RPMI8226 (cell line): ENCODE results near the gene ZC3H18.

Source experiments
- DNase-seq: peaks from one replicate; pipeline ENCODE4 v3.0.0-alpha.2; 2015

The ZC3H18 gene

DNA sequence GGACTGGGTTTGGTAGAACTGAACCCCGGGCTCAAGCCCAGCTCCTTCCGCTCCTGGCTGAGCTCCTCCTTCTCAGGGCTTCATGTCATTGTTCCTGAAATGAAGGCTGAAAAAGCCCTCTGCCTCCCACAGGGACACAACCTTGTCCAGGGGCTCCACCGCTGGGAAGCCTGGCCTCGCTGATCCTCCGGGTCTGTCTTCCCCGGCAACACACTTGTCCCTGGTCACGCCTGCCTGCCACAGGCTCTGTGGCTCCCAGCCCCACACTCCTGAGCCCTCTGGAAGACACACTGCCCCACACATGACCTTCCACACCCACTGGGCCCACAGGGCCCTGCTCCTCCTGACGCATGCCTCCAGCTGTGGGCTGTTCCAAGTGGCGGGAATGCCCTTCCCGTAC is 18.0 kb upstream of the ZC3H18 start:
- no peak for DNase-seq

DNA sequence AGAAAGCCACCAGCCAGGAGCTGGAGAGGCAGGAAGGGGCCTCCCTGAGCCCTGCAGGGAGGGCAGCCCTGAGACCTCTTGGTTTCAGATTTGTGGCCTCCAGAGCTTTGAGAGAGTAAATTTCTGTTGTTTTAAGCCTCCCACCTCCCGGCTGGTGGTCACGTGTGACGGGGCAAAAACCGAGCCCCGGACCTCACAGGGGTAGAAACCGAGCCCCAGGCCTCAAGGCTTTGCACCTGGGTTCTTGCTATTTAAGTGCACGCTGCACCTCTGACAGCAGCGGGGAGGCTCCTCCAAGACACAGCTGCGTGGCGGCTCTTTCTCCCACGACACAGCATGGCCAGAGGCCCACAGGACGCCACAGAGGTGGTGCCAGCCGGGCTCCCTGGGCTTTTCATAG is 17.4 kb upstream of the ZC3H18 start:
- DNase-seq, result peak; percentile 88

DNA sequence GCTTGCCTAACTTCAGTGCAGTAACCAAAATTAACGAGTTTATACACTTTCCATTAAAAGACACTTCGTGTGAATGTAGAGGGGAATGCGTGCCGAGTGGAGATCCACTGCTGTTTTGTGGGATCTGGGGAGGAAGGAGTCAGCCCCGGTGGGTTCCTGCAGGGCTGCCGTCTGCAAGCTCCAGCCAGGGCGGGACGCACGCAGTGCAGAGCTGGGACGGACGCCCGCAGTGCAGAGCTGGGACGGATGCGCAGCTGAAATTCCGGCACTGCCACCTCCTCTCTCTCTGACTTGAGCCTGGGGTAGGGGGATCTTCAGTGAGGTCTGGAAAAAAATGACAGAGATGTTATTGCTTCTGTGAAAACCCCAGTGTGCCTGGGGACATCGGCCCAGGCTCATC is 16.5 kb upstream of the ZC3H18 start:
- DNase-seq, result no peak

DNA sequence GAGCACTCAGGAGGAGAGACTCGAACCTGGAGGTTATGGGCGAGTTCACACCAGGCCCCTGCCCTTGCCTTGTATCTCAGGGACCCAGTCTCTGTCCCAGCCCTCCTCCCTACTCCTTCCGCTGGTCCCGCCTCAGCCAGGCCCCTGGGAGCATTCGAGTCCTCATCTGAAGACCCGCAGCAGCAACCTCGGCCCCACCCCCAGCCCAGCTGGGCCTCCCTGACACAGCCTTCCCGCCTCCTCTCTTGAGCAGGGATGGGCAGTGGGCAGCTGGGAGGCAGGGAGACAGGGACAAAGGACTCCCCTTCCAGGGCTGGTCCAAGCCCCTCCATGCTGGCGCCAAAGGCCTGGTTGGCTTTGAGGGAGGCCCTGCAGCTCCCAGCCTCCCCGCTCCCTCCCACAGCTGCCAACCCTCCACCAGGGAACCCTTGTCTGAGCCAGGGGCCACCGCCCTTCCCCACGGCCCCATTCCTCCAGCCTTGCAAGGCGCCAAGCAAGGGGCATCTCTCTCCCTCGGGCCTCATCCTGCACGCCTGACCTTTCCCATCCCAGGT is 15.4 kb upstream of the ZC3H18 start:
- DNase-seq, result no peak

DNA sequence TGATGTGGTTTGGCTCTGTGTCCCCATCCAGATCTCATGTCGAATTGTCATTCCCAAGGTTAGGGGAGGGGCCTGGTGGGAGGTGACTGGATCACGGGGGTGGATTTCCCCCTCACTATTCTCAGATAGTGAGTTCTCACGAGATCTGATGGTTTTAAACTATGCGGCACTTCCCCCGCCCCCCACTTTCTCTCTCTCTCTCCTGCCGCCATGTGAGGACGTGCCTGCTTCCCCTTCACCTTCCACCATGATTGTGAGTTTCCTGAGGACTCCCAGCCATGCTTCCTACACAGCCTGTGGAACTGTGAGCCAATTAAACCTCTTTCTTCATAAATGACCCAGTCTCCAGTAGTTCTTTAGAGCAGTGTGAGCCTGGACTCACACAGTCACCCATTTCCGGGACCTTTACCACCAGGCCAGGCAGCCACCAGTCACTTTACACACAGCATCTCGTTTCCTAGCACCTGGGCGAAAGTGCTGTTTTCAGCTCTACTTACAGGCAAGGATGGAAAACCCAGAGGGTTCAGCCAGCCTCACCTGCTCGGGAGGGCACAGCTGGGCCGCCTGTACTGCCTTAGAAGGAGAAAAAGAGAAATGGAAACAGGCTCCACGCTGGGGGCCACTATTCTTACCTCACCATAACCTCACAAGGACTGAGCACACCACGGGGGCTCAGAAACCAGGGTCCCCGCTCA is 13.8 kb upstream of the ZC3H18 start:
- peak; percentile 87 for DNase-seq

DNA sequence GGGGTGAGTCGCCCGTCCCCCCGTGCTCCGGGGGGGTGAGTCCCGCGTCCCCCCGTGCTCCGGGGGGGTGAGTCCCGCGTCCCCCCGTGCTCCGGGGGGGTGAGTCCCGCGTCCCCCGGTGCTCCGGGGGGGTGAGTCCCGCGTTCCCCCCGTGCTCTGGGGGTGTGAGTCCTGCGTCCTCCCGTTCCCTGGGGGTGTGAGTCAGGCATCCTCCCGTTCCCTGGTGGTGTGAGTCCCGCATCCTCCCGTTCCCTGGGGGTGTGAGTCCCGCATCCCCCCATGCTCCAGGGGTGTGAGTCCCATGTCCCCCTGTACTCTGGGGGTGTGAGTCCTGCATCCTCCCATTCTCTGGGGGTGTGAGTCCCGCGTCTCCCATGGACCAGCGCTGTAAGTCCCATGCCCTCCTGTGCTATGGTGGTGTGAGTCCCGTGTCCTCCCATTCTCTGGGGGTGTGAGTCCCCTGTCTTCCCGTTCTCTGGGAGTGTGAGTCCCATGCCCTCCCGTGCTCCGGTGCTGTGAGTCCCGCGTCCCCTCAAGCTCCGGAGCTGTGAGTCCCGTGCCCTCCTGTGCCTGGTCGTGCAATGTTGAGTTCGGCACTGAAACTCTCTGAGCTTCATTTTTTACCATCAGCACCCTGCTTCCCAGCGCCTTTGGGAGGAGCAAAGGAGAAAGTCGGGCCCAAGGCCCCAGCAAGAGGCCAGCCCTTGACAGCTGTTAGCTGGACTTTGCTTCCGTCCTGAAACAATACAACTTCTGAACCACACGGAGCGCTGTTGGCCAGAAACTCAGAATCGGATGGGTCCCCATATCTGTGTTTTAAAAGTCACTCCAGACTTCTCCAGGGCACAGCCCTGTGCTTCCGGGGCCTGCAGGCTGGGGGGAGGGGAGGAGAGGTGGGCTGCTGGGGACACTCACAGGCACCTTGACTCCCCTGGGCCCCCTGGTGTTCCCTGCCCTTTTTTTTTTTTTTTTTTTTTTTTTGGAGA is 11.5 kb upstream of the ZC3H18 start:
- peak; percentile 84 for DNase-seq

DNA sequence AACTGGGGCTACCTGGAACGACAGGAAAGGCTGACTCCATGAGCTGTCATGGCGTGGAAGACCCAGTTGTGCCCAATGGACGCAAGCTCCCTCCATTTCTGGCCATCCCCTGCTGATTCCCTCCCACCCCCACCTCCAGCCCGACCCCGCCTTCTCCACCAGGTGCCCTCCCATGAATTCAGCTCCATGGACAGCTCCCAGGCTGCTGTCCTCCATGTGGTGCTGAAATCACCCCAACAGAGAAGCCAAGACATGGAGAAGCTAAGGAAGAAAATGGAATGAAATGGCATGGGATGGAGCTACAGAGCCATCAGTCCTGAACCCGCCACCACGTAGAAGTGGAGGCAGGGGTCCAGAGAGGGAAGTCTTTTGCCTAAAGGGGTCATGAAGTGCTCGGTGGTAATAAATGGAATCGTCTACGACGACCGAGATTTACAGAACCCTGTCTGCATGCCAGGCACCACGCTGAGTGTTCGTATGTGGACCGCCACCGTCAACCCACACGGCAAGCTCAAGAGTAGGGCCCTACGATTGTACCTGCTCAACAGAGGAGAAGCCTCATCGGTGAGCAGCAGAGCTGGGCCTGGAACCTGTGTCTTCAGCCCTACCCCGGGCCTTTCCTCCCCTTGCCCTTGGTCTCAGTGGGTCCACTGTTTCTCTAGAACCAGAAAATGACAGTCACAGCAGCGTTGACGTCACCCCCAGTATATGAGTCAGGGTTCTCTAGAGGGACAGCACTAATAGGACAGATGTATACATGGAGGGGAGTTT is 9.3 kb upstream of the ZC3H18 start:
- DNase-seq, result peak; percentile 19

DNA sequence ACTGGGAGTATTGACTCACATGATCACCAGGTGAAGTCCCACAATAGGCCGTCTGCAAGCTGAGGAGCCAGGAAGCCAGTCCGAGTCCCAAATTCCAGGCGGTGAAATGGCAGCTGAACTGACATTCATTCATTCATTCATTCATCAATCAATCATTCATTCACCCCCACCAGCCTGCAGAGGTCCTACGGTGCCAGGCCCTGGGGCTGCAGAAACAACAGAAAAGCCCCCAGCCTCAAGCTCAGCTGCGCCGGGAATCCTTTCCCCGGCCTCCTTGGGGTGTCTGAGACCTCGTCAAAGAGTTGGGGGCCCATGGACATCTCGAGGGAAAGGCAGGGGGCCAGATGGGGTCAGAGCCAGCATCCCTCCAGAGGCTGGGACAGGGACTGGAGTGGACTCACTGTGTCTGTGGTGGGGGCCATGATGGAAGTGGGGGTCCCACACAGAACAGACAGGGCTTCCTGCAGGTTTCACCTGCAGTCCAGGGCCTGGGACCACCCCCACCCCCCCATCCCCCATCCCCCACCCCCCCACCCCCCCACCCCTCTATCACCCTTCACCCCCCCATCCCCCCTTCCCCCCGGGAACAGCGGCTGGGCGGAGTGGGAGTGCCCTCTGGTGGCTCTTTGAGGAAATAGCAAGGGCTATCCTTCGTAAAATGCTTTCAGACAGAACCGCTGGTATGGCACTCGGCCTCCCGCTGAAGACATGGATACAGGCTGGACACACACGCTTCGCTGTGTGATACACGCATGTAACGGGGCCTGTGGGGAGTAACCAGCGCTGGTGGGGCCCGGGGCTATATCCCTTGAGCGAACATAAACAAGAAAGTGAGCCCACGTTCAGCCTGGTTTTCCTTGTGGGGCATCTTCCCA is 8.5 kb upstream of the ZC3H18 start:
- DNase-seq, result peak; percentile 43

DNA sequence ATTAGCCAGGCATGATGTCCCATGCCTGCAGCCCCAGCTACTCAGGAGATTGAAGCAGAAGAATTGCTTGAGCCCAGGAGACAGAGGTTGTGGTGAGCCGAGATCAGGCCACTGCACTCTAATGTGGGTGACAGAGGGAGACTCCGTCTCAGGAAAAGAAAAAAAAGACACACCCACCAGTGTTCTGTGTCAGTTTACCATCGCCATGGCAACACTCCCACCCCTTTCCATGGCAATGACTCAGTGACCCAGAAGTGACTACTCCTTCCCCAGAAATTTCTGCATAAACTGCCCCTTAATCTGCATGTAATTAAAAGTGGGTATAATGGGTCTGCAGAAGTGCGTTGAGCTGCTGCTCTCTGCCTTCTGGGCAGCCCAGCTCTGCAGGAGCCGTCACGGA is 4.0 kb upstream of the ZC3H18 start:
- DNase-seq, result no peak

DNA sequence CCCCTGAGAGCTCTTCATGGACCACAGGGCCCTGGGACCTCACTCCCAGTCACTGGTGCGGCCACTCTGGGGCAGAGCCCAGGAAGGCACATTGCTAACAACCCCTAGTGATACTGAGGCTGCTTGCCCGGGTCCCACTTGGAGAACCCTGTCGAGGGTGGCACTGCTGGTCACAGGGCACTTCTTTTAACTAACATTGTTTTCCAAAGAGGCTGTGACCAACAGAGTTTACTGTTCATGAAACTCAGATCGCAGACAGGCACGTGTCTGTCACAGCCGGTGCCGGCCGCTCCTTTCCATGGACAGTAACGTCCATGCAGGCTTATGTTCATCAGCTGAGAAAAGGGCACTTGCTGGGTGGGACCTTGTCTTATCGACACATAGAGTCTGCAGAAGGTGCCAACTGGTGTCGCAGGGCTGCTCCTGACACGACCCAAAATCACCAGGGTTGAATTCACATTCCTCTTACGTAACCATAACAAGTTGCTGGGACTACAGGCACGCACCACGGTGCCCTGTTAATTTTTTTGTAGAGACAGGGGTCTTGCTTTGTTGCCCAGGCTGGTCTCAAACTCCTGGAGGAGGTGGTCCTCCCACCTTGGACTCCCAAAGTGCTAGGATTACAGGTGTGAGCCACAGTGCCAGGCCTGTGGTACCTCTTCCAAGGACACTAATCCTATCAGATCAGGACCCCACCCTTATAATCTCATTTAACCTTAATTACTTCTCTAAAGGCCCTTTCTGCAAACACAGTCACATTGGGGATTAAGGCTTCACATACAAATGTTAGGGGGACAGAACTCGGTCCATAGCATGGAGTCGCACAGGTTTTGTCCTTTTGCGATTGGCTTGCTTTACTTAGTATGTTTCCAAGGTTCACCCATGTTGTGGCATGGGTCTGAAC is 1.2 kb upstream of the ZC3H18 start:
- no peak for DNase-seq

DNA sequence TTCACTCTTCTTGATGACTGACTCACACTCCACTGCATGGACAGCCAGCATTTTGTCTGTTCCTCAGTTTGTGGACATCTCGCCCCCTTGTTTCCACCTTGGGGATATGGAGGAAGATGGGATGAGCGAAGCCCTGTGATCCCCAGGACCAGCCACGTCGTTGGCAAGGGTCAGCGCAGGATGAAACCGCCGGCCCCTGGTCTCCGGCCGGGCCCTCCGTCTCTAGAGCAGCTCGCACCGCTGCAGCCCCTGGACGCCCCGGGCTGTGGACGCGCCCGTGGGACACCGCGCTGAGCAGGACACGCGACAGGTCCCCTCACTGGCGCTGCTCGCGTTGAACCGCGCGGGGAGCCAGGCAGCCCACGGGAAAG is 604 bp upstream of the ZC3H18 start:
- no peak for DNase-seq

DNA sequence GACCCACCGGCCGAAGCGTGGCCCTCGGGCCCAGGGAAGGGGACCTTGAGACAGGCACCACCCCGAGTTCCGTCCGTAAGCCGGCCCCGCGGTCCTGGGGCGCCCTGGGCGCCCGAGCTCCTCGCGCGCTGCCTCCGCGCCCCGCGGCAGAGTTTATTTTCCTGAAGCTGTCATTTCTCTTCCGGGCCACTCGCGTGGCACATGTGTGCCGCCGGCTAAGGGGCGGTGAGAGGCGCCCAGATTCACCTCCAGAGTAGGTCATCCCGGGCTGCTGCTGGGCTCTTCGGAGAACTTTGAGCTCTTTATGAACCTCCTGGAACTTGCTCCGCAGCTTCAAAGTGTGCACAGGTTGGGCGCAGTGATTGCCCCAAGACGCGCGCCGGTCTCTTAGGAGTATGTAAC is 489 bp downstream of the ZC3H18 start:
- peak; percentile 62 for DNase-seq

DNA sequence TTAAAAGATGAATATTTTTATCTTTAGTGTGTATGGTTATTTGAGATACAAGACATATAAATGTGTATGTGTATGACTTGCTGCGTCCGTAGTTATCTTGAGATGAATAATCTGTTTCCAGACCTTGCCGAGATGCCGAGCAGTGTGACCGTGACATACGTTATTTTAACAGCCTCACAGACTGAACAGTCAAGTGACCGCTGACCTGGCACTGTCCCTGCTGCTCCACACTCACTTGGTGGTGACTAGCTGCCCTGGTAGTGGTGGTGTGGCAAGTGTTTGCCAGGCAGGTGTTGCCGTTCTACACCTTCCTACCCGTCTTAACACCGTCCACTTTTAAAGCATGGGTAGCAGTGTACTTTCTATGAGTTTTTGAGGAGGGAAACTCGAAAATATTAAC is 5.0 kb downstream of the ZC3H18 start:
- DNase-seq, result no peak

DNA sequence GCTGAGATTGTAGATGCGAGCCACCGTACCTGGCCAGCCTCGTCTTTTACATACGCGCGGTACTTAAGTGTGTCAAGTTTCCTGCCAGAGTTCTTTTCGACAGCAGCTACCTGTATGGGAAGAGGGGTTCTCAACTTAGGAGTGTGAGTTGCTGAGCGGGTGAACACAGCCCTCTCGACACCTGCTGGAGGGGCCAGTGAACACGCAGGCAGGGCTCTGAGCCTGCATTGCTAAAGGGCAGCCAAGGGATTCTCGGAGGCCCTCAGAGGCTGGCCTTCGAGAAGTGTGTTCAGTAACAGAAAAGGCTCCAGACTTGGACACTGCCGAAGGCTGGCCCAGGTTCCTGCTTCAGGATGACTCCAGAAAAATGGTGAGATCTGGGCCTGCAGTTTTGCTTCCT is 6.1 kb downstream of the ZC3H18 start:
- no peak for DNase-seq

DNA sequence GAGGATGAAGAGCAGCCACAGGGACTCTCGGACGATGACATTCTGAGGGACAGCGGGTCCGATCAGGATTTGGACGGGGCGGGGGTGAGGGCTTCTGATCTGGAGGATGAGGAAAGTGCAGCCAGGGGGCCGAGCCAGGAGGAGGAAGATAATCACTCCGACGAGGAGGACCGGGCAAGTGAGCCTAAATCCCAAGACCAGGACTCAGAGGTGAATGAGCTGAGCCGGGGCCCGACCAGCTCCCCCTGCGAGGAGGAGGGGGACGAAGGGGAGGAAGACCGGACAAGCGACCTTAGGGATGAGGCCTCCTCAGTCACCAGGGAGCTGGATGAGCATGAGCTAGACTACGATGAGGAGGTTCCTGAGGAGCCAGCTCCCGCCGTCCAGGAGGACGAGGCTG is 7.0 kb downstream of the ZC3H18 start:
- no peak for DNase-seq

DNA sequence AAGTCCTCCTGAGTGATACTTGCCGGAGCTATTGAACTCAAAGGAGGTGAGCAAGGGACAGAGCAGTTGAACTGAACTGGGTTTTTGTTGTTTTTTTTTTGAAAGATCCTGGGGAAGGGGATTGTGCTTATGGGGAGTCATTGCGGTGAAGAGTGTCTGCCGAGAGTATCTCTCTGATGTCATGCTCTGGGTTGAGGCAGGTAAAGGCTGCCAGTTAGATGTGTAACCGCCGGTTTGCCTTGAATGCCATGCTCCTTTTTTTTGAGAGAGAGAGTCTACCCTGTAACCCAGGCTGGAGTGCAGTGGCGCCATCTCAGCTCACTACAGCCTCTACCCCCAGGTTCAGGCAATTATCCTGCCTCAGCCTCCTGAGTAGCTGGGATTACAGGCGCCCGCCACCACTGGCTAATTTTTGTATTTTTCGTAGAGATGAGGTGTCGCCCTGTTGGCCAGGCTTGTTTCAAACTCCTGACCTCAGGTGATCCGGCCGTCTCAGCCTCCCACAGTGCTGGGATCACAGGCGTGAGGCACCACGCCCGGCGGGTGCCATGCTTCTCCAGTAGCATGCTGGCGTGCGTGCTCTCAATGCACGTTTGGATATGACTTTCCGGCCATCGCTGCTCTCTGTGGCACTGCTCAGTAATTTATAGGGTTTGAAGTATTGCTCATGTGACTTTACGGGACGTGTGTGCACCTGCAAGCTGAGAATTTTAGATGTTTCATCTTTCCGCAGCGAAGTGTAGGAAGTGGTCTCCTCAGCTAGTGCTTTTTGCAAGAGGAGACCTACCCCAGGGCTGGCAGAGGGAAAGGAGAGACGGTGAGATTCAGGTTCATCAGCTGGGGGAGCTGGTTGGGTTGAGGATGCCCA is 8.5 kb downstream of the ZC3H18 start:
- no peak for DNase-seq

DNA sequence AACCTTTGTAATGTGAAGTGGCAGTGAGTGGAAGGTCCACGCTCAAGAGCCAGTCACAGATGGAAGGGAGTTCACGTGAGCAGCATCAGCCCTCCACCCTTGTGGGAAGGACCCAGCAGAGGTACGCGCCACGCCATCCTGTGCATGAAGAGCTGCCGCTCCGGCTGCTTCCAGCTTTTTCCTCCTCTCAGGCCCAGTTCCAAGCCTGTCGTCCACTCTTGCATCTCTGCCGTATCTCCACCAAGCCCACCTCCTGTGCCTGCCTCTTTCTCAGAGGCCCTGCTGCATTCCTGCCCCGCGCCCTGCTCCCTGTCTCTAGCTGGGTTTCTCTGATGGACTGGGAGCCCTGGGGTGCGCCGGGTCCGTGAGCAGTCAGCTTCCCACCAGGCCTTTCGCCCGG is 10.2 kb downstream of the ZC3H18 start:
- no peak for DNase-seq

DNA sequence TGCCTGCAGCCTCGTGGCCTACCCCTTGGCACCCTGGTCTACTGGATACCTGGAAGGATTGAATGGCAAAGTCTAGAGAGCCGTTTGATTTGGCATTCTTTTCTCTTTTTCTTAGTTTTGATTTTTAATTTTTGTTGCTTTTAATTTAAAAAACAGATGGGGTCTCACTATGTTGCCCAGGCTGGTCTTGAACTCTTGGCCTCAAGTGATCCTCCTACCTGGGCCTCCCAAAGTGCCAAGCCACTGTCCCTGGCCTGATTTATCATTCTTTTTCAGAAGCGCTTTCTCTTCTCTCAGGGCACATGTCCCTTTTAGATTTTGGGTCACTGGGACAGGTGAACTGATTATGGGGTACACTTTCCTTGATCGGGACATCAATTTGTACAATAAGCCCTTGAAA is 10.8 kb downstream of the ZC3H18 start:
- DNase-seq, result no peak

DNA sequence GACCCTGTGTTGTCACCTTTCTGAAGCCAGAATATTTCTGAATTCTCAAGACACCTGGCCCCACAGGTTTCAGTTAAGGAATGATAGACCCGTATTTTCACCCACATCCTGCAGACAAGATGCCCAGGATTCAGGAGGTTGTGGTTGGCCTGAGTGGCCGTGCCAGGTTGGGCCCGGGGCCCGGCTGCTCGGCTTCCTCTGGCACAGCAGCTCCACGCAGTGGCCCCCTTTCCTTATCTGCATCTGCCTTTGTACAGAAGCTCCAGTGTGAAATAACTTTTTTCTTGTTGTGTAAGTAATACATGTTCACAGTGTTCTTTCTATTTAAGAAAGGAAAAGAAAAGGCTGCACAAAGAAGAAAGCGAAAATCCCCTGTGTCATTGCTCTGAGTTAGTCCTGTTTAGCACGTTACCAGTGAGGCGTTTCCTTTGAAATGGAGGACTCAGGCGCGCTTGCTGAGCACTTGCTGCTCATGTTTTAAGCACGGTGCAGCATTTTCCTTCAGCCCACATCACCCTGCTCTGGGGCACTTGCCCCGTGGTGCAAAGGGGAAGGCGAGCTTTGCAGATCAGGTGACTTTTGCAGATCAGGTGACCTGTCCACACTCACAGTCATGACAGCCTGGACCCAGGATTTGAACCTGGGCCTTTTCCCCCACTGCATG is 12.8 kb downstream of the ZC3H18 start:
- DNase-seq, result no peak

DNA sequence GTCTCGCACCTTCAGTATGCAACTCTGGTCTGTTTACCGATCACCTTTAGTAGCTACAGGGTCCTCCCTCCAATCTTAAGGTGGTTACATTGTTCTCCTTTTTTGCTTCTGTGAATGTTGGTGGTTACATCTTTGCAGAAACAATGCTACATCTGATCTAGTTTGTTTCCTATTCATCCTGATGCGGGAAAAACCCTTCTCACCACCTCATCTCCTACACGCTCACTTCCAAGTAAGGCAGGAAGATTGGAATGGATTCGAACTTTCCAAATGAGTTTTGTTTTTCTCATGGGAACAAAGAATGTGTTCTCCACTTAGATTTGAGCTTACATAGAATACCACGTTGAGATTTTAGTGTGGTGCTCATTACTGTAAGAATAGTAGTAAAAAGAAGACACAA is 14.5 kb downstream of the ZC3H18 start:
- DNase-seq, result no peak
